Erythroblast (primary cell): Measurements from ENCODE around the gene TMEM129.

Source experiments
- GATA1 ChIP-seq: IDR thresholded peaks from 2 replicates; pipeline ENCODE4 v1.6.1; 2011; ENCODE audit warnings: low read depth, mild to moderate bottlenecking, control low read depth, low read length, moderate library complexity
- POLR2A ChIP-seq: IDR thresholded peaks from 2 replicates; pipeline ENCODE4 v1.6.1; 2011; ENCODE audit warnings: mild to moderate bottlenecking, low read length

DNA sequence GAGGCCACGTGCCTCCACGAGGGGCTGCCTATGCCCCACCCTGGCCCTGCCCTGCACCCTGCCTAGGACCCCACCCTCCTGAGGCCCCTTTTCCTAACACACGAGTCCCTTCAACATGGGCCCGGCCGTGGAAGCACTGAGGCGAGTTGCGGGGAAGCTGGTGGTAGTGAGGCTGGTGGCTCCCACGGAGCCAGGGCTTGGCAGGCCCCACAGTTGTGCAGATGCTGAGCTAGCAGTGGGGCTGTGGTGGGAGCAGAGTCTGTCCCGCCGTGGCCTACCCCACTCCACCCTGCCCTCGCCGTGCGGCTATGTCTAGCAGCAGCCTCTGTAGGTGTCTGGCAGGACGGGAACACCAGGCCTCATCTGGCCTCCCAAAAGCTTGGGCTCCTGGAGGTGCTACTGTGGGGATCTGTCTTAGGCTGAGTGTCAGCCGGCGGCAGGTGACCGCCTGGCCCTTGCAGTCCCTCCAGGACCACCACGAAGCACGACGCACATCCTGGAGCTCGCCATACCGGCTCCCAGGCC lies 19.0 kb upstream of the TMEM129 start:
- no peak for TF ChIP-seq POLR2A
- no peak for TF ChIP-seq GATA1
